CD1c-positive myeloid dendritic cell (primary cell): ENCODE results near the gene WWC2.
"Not testable (repeated sequence)": the region's sequence is repeated elsewhere in the genome, so short reads cannot be mapped to it uniquely, and the experiment has no call there.

Source experiments
- DNase-seq: peaks from one replicate; pipeline ENCODE4 v3.0.0-alpha.2; 2016; ENCODE audit errors: extremely low spot score

WWC2 gene

GRCh38 chr4:183142571-183143550 is 43.8 kb downstream of the WWC2 start:
- no peak for DNase-seq

DNA sequence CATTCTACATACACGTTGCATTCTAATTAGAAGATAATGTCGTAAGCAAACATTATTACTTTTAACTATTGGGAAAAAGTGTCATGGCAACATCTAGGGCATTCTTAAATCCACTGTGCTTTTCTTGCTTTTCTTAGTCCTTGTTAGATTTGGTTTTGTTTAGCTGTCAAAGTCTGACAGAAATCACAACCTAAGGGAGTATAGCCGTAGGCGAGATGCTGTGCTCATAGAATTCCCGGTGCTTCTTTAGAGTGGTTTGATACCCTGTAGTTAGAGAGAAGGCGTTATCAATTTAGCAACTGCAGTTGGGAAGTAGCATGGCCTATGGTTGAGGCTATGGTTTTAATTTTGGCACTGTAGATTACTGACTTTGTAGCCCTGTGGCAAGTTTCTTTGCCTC is 45.7 kb downstream of the WWC2 start:
- no peak for DNase-seq

GRCh38 chr4:183145773-183146172 is 46.7 kb downstream of the WWC2 start:
- DNase-seq = no peak

- no peak for DNase-seq
These were observed 47.4 kb downstream of the WWC2 start for GRCh38 chr4:183146478-183146877.

GRCh38 chr4:183147196-183147595 is 48.1 kb downstream of the WWC2 start:
- no peak for DNase-seq

DNA sequence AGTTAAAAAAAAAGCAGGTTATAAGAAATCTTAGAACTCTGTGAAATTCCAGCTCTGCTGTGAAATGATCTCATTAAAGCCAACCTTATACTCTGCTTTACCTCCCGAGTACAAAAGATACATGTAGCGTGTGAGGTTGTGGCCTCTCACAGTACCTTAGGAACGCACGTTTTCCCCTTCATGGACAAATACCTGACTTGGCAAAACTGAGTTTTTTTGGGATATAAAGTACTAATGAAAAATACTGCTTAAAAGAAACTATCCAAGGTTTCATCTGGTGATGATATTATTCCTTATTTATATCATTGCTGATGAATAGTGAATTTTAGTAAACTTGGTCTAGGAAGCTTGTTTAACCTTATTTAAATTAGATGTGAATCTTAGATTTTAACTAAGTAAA is 48.9 kb downstream of the WWC2 start:
- no peak for DNase-seq

GRCh38 chr4:183149616-183150539 is 50.8 kb downstream of the WWC2 start:
- DNase-seq = no peak

DNA sequence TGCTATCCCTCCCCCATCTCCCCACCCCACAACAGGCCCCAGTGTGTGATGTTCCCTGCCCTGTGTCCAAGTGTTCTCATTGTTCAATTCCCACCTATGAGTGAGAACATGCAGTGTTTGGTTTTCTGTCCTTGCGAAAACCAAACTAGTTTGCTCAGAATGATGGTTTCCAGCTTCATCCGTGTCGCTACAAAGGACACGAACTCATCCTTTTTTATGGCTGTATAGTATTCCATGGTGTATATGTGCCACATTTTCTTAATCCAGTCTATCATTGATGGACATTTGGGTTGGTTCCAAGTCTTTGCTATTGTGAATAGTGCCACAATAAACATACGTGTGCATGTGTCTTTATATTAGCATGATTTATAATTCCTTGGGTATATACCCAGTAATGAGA is 51.6 kb downstream of the WWC2 start:
- DNase-seq = not testable (repeated sequence)

DNA sequence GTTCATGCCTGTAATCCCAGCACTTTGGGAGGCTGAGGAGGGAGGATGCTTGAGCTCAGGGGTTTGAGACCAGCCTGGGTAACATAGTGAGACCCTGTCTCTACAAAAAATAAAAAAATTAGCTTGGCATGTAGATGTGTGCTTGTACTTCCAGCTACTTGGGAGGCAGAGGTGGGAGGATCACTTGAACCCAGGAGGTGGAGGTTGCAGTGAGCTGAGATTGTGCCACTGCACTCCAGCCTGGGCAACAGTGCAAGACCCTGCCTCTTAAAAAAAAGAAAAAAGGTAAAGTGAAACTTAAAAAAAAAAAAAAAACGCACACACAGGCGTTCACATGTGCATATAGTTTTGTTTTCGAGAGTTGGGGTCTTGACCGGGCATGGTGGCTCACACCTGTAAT is 53.2 kb downstream of the WWC2 start:
- not testable (repeated sequence) for DNase-seq

- DNase-seq = no peak
These were observed 54.3 kb downstream of the WWC2 start for GRCh38 chr4:183153190-183153916.

DNA sequence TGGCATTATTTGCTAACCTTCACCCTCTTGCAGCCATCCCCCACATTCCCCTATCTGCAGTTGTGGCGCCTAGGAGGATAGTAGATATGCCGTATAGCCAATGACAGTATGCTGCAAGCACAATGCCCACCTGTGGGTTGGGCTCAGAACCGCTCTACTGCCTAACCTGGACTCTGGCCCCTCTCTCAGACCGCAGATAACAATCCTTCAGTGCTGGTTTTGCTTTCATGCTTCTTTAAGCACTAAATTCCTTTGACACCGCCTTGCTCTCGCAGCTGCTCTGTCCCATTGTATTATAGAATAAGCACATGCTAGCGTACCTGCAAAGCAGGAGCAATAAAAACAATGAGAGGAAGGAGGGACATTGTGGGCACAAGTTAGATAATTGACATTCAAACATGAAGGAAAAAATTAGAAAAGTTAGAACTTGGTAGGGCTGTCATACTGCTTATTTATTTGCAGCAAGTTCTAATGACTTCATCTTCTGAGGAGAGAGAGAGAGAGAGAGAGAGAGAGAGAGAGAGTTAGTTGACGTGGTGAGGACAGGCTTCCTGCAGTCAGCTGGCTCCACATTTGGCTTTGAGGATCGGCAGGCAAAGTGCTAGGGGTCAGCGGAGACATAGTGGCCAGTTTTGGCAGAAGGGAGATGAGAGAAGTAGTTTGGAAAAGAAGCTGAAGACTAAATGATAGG is 55.8 kb downstream of the WWC2 start:
- DNase-seq = no peak

GRCh38 chr4:183155450-183156184 is 56.6 kb downstream of the WWC2 start:
- no peak for DNase-seq

DNA sequence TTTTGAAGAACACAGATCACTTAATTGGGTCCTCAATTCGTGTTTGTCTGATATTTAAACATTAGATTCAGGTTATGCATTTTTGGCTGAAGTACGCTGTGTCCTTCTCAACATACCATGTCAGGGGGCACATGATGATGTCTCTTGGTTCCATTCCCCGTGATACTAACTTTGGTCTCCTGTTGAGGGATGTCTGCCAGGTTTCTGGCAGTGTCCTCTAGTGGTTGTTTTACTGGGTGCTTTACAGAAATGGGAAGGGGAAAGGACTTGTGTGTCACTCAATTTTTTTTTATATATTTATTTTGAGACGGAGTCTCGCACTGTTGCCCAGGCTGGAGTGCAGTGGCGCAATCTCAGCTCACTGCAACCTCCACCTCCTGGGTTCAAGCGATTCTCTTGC is 58.2 kb downstream of the WWC2 start:
- DNase-seq = no peak

DNA sequence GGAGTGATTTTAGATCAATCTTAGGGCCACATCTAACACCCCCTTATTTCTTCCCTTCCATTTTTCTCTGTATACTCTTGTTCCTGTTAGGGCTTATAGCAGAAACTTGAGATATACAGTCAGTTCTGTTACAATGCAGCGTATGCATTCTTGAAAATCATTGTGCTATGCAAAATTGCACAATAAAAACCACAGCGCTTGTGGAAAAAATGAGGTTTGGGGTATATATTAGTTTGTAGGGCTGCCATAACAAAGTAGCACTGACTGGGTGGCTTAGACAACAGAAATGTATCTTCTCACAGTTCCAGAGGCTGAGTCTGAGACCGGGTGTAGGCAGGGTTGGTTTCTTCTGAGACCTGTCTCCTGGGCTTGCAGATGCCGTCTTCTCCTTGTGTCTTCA is 59.0 kb downstream of the WWC2 start:
- no peak for DNase-seq

DNA sequence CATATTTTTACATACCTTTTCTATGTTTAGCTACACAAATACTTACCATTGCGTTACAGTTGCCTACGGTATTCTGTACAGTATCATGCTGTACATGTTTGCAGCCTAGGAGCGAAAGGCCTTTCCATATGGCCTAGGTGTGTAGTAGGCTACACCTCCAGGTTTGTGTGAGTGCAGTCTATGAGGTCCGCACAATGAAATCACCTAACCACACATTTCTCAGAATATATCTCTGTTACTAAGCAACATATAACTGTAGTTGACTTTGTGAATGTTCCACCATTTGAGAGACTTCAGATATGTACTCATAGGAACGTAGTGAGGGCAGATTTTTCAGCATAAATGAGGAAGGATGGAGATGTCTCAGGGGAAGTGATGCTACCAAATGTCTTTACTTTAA is 62.6 kb downstream of the WWC2 start:
- DNase-seq = no peak

- DNase-seq = no peak
These were observed 64.1 kb downstream of the WWC2 start for GRCh38 chr4:183163135-183163534.

- DNase-seq = no peak
These were observed 65.9 kb downstream of the WWC2 start for GRCh38 chr4:183164963-183165362.

DNA sequence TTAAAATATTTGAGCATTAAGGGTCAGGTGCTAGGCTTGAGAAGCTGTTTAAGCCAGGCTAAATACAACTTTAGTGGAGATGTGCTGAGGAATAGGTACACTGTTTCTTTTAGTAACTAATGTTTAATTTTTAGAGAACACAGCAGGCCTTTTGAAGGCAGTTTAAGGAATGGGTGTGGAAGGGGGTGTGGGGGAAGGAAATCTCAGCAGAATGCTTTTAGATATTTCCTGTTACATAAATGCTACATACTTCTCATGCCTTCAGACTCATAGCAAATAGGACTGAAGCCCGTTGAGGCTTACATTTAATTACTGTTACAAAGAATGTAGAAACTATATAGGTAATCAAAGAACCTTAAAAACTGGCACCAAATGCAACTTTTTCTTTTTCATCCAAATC is 66.3 kb downstream of the WWC2 start:
- DNase-seq = no peak

DNA sequence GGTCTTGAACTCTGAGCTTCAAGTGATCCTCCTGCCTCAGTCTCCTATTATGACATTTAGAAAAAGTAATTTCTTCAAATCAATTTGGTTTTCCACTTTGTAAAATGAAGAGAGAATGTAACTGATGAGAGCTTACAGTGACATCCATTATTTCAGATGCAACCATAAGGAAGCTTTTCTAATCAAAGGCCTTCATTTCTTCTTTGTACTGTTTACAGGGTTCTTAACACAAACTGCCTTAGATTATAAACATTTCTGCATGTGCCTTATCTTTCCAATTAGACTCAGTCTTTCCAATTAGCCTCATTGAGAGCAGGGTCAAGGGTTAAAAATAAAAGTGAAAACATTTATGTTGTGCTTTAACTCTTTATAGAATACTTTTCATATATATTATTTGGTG is 71.8 kb downstream of the WWC2 start:
- no peak for DNase-seq

- no peak for DNase-seq
These were observed 72.6 kb downstream of the WWC2 start for GRCh38 chr4:183171484-183172267.
